PC-9 (cell line): ENCODE data around the gene CNR1. TPM values are rescaled to one million over a fixed set of nuclear protein-coding genes. Genes with fewer than 3 reads are reported as not detected.

ENCODE experiments used
- BruUV-seq: library from RNA; stranded (reverse); fragments of 400-500 nt; replicated peaks from 2 replicates; lab custom pipeline; 2021; lab: Mats Ljungman, UMichigan
- CTCF ChIA-PET: fragments of 300-600 bp; sonication (Branson Sonifier 250); formaldehyde crosslinking; loops from one replicate; lab custom pipeline; 2022; ENCODE audit warnings: antibody characterized with exemption; lab: Charles Lee
- POLR2A ChIA-PET: fragments of 300-600 bp; sonication (Branson Sonifier 250); formaldehyde crosslinking; loops from one replicate; lab custom pipeline; 2022; ENCODE audit warnings: antibody characterized with exemption; ENCODE audit not compliant: unreplicated experiment; lab: Charles Lee
- DNase-seq, 2 experiments: peaks; one replicate each; pipeline versions ENCODE4 v3.0.0 to v3.0.0-alpha.2; 2015 to 2022; ENCODE audit warnings: mixed read lengths in 1 of 2
- H2AFZ ChIP-seq: fragments of 200-600 bp; sonication (generic); 2 replicates; pipeline ENCODE4 v1.8.1; 2017; ENCODE audit warnings: antibody characterized with exemption
- H3F3A ChIP-seq: fragments of 200-600 bp; sonication (generic); 2 replicates; pipeline ENCODE4 v1.8.1; 2017; ENCODE audit warnings: antibody characterized with exemption, mild to moderate bottlenecking, low read depth; ENCODE audit not compliant: insufficient read depth
- H3K27ac ChIP-seq: fragments of 200-600 bp; sonication (generic); 2 replicates; pipeline ENCODE4 v1.6.1; 2016; ENCODE audit warnings: mixed run types
- H3K27me3 ChIP-seq: fragments of 200-600 bp; sonication (generic); 2 replicates; pipeline ENCODE4 v1.6.1; 2016; ENCODE audit warnings: low read depth, mixed run types; ENCODE audit not compliant: insufficient read depth
- H3K36me3 ChIP-seq: fragments of 200-600 bp; sonication (generic); 2 replicates; pipeline ENCODE4 v1.6.1; 2016; ENCODE audit warnings: low read depth, mixed run types
- H3K4me1 ChIP-seq: fragments of 200-600 bp; sonication (generic); replicated peaks from 2 replicates; pipeline ENCODE4 v1.6.1; 2016; ENCODE audit warnings: mixed run types; ENCODE audit not compliant: insufficient read depth
- H3K4me2 ChIP-seq: fragments of 200-600 bp; sonication (generic); 2 replicates; pipeline ENCODE4 v1.6.1; 2017; ENCODE audit warnings: mixed run types
- H3K4me3 ChIP-seq: fragments of 200-600 bp; sonication (generic); 2 replicates; pipeline ENCODE4 v1.6.1; 2016; ENCODE audit warnings: mixed run types
- H3K79me2 ChIP-seq: fragments of 200-600 bp; sonication (generic); 2 replicates; pipeline ENCODE4 v1.6.1; 2017; ENCODE audit warnings: low read depth, mixed run types
- H3K9me2 ChIP-seq: fragments of 200-600 bp; sonication (generic); 2 replicates; pipeline ENCODE4 v1.8.1; 2017; ENCODE audit warnings: mild to moderate bottlenecking; ENCODE audit not compliant: insufficient read depth
- H3K9me3 ChIP-seq: fragments of 200-600 bp; sonication (generic); 2 replicates; pipeline ENCODE4 v1.8.1; 2016; ENCODE audit warnings: low read depth; ENCODE audit not compliant: insufficient read depth
- H4K20me1 ChIP-seq: fragments of 200-600 bp; sonication (generic); 2 replicates; pipeline ENCODE4 v1.8.1; 2017; ENCODE audit not compliant: insufficient read depth
- EZH2 ChIP-seq: fragments of 200-600 bp; sonication (generic); IDR thresholded peaks from 2 replicates; pipeline ENCODE4 v1.8.0; 2017; ENCODE audit warnings: antibody characterized with exemption, low read depth
- intact Hi-C: fragments of 100-400 bp; cut with micrococcal nuclease; formaldehyde crosslinking; loops from one replicate; pipeline ENCODE4 v1.10.0; 2022; ENCODE audit not compliant: unreplicated experiment
- total RNA-seq: library from RNA; stranded (reverse); gene quantifications from 2 replicates; pipeline ENCODE4 v1.2.3, GENCODE V29; 2021
- TF ChIP-seq, protein P1 (sequence below): fragments of 200-600 bp; sonication (generic); conservative IDR thresholded peaks from 2 replicates; pipeline ENCODE4 v1.6.1; 2017; ENCODE audit warnings: mixed run types, antibody characterized with exemption, mild to moderate bottlenecking, moderate library complexity

The CNR1 gene
- total RNA-seq, 1 experiment from 2014 or later: not detected

DNA sequence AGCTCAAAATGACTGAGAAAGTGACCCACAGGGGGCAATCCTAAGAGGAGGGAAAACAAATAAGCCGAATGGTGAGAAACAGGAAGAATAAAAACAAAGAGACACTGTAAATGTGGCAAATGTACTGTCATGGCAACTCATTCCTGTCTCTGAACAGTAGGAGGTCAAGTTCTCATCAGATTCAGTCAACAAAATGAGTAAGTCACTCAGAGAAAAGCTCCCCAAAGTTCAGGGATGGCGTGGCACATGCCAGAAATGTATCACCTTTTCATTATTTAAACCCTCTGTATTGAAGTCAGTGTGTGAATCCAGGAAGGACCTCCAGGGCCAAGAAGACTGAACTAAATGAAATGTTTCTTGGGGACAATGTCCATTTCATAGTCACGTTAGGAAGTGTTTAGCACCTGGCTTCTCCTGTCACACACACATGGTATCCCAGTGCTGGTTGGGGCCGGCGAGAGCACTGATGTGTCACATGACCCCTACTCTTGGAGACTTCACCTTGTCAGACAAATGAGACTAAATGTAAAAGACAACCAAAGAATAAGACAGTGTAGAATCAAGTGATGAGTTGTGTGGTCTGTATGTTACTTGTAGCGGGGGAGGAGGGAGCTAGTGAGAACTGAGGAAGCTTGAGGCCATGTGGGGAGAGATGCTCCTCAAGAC lies 20.7 kb downstream of the CNR1 start:
- CTCF ChIA-PET: no interaction called here
- BruUV-seq: no TSS peak

GRCh38 chr6:88144637-88145297 lies 21.4 kb downstream of the CNR1 start:
- POLR2A ChIA-PET: no interaction called here
- intact Hi-C loops: no loop called here
- CTCF ChIA-PET: no interaction called here

More for the DNA sequence above, 20.7 kb downstream of the CNR1 start:
- POLR2A ChIA-PET: no interaction called here
- no peak overlapping the region for H3K27ac ChIP-seq
- DNase-seq: no peak
- intact Hi-C loops: no loop called here
- no peaks in the 10 kb centered on the region for H3K9me3 ChIP-seq
- no peak for TF ChIP-seq EZH2
- TF ChIP-seq, protein P1, sequence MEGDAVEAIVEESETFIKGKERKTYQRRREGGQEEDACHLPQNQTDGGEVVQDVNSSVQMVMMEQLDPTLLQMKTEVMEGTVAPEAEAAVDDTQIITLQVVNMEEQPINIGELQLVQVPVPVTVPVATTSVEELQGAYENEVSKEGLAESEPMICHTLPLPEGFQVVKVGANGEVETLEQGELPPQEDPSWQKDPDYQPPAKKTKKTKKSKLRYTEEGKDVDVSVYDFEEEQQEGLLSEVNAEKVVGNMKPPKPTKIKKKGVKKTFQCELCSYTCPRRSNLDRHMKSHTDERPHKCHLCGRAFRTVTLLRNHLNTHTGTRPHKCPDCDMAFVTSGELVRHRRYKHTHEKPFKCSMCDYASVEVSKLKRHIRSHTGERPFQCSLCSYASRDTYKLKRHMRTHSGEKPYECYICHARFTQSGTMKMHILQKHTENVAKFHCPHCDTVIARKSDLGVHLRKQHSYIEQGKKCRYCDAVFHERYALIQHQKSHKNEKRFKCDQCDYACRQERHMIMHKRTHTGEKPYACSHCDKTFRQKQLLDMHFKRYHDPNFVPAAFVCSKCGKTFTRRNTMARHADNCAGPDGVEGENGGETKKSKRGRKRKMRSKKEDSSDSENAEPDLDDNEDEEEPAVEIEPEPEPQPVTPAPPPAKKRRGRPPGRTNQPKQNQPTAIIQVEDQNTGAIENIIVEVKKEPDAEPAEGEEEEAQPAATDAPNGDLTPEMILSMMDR: no peak
- H3K4me2 ChIP-seq: no peak overlapping the region
- no peaks in the 10 kb centered on the region for H4K20me1 ChIP-seq
- no peaks in the 10 kb centered on the region for H3K4me1 ChIP-seq
- no peaks in the 10 kb centered on the region for H3F3A ChIP-seq
- 0 out of 2 replicates have a peak, but pooled peaks cover 10% of the 10 kb centered on the region for H3K27me3 ChIP-seq
- H3K9me2 ChIP-seq: no peaks in the 10 kb centered on the region
- H2AFZ ChIP-seq: no peak overlapping the region
- no peaks in the 10 kb centered on the region for H3K36me3 ChIP-seq
- H3K4me3 ChIP-seq: no peak overlapping the region
- no peaks in the 10 kb centered on the region for H3K79me2 ChIP-seq

DNA sequence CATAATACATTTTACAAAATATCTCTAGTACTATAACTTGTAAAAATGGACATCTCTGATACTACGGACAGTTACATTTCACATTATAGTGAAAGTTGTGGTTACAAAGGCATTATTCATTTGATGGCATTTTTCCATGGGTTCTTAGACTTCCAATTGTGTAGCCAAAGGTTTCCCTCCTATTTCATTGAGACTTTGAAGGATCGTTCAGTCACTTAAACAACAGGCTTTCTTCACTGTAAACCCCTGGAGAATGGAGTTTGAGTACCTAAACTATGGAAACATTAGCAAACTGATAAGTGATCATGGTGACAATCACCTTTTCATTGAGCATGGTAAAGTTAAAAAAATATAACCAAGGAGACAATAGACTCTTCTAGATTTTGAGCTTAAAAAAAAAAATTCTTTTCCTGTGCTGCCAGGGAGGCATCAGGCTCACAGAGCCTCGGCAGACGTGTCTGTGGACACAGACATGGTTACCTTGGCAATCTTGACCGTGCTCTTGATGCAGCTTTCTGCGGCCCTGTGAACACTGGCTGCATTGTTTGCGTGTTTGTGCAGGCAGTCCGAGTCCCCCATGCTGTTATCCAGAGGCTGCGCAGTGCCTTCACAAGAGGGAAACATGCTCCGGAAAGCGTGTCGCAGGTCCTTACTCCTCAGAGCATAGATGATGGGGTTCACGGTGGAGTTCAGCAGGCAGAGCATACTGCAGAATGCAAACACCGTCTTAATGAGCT lies 22.6 kb downstream of the CNR1 start:
- no TSS peak for BruUV-seq
- intact Hi-C loops: no loop called here
- Histone ChIP-seq H2AFZ (no peak overlapping the region), H4K20me1 (no peaks in the 10 kb centered on the region), H3K4me1 (no peaks in the 10 kb centered on the region), H3K9me2 (no peaks in the 10 kb centered on the region), H3K27ac (no peak overlapping the region), H3K36me3 (no peaks in the 10 kb centered on the region), H3K4me3 (no peak overlapping the region), H3F3A (no peaks in the 10 kb centered on the region), H3K4me2 (no peak overlapping the region), H3K27me3 (0 out of 2 replicates have a peak, but pooled peaks cover 10% of the 10 kb centered on the region), H3K79me2 (no peaks in the 10 kb centered on the region), H3K9me3 (no peaks in the 10 kb centered on the region)
- ChIA-PET CTCF (no interaction called here), POLR2A (no interaction called here)
- DNase-seq: no peak
- TF ChIP-seq EZH2: no peak
- TF ChIP-seq, protein P1: no peak

More at GRCh38 chr6:88144637-88145297, 21.4 kb downstream of the CNR1 start:
- H3K9me3 ChIP-seq: no peaks in the 10 kb centered on the region
- no peaks in the 10 kb centered on the region for H3F3A ChIP-seq
- H3K27ac ChIP-seq: no peak overlapping the region
- no peaks in the 10 kb centered on the region for H3K79me2 ChIP-seq
- no peaks in the 10 kb centered on the region for H3K4me1 ChIP-seq
- H3K9me2 ChIP-seq: no peaks in the 10 kb centered on the region
- H3K4me3 ChIP-seq: no peak overlapping the region
- no peak overlapping the region for H3K4me2 ChIP-seq
- no peaks in the 10 kb centered on the region for H3K36me3 ChIP-seq
- no peak overlapping the region for H2AFZ ChIP-seq
- no TSS peak for BruUV-seq
- DNase-seq: no peak
- no peak for TF ChIP-seq EZH2
- TF ChIP-seq, protein P1: no peak
- no peaks in the 10 kb centered on the region for H4K20me1 ChIP-seq
- H3K27me3 ChIP-seq: 0 out of 2 replicates have a peak, but pooled peaks cover 10% of the 10 kb centered on the region
